Epithelial cell of proximal tubule (primary cell): Measurements from ENCODE around the gene PCDHGA4. TPM values are rescaled to one million over a fixed set of nuclear protein-coding genes. Genes with fewer than 3 reads are reported as not detected.

Source experiments
- DNase-seq: peaks from one replicate; pipeline ENCODE4 v3.0.0-alpha.2; 2011; ENCODE audit warnings: low read depth
- H3K4me3 ChIP-seq: 2 replicates; pipeline ENCODE4 v1.5.1; 2011; ENCODE audit warnings: low read depth, mild to moderate bottlenecking, low read length
- total RNA-seq: library from RNA; depleted of rRNA; stranded (reverse); fragments of >200 nt; gene quantifications from 2 replicates; pipeline ENCODE4 v1.2.3, GENCODE V29; 2015
- TF ChIP-seq, protein P1 (sequence below): conservative IDR thresholded peaks from 2 replicates; pipeline ENCODE4 v1.5.1; 2012; ENCODE audit warnings: low read depth, mild to moderate bottlenecking, low read length

The PCDHGA4 gene
- total RNA-seq, 1 donor from 2014 or later: 0.92 TPM

DNA sequence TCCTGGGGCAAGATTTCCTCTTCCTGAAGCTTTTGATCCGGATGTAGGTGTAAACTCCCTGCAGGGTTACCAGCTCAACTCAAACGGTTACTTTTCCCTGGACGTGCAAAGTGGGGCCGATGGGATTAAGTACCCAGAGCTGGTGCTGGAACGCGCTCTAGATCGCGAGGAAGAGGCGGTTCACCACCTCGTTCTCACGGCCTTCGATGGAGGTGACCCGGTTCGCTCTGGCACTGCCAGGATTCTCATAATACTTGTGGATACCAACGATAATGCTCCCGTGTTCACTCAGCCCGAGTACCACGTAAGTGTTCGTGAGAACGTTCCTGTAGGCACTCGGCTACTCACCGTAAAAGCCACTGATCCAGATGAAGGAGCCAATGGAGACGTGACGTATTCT lies 820 bp downstream of the PCDHGA4 start:
- no peak for DNase-seq
- no peak overlapping the region for H3K4me3 ChIP-seq
- TF ChIP-seq, protein P1, sequence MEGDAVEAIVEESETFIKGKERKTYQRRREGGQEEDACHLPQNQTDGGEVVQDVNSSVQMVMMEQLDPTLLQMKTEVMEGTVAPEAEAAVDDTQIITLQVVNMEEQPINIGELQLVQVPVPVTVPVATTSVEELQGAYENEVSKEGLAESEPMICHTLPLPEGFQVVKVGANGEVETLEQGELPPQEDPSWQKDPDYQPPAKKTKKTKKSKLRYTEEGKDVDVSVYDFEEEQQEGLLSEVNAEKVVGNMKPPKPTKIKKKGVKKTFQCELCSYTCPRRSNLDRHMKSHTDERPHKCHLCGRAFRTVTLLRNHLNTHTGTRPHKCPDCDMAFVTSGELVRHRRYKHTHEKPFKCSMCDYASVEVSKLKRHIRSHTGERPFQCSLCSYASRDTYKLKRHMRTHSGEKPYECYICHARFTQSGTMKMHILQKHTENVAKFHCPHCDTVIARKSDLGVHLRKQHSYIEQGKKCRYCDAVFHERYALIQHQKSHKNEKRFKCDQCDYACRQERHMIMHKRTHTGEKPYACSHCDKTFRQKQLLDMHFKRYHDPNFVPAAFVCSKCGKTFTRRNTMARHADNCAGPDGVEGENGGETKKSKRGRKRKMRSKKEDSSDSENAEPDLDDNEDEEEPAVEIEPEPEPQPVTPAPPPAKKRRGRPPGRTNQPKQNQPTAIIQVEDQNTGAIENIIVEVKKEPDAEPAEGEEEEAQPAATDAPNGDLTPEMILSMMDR: no peak

DNA sequence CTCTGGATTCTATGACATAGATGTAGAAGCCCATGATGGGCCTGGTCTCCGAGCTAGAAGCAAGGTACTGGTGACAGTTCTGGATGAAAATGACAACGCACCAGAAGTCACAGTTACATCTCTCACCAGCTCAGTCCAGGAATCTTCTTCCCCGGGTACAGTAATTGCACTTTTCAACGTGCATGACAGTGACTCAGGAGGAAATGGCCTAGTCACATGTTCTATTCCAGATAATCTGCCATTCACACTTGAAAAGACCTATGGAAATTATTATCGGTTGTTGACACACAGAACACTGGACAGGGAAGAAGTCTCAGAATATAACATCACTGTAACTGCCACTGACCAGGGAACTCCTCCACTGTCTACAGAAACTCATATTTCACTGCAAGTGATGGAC lies 1.3 kb downstream of the PCDHGA4 start:
- TF ChIP-seq, protein P1: no peak
- no peak for DNase-seq
- no peak overlapping the region for H3K4me3 ChIP-seq

DNA sequence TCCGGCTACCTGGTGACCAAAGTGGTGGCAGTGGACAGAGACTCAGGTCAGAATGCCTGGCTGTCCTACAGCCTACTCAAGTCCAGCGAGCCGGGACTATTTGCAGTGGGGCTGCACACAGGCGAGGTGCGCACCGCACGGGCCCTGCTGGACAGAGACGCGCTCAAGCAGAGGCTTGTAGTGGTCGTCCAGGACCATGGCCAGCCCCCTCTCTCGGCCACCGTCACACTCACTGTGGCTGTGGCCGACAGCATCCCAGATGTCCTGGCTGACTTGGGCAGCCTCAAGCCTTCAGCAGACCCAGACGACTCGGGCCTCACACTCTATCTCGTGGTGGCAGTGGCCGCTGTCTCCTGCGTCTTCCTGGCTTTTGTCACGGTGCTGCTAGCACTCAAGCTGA lies 2.1 kb downstream of the PCDHGA4 start:
- TF ChIP-seq, protein P1: no peak
- no peak for DNase-seq
- no peak overlapping the region for H3K4me3 ChIP-seq

DNA sequence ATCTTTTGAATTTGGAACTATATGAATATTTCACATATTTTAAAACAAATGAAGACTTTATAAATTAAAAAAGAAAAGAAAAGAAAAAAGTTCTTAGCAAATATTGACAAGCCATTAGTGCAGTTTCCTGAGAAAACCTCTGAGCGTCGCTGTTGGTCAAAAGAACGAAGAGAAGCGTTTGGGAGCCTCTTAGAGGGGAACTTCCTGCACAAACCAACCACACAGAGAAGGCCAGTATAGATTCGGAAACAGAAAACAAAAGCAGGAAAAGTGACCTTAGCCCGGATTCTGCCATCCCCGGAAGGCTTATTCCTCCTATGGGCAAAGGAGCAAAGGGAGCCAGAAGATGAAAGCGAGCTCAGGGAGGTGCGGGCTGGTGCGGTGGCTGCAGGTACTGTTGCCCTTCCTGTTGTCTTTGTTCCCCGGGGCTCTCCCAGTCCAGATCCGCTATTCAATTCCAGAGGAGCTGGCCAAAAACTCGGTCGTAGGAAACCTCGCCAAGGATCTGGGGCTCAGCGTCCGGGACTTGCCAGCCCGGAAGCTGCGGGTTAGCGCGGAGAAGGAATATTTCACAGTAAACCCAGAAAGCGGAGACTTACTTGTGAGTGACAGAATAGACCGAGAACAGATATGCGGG lies 5.1 kb downstream of the PCDHGA4 start, which contains the start of gene PCDHGB2:
Gene PCDHGB2, plus strand, starts transcription at position 205 of the 637 bp plus-strand sequence. Its CDS starts 142 bp downstream, at position 347.
- TF ChIP-seq, protein P1: peak; percentile 55
- peak within 1 kb of the TSS; percentile 47 for H3K4me3 ChIP-seq
- DNase-seq: no peak

DNA sequence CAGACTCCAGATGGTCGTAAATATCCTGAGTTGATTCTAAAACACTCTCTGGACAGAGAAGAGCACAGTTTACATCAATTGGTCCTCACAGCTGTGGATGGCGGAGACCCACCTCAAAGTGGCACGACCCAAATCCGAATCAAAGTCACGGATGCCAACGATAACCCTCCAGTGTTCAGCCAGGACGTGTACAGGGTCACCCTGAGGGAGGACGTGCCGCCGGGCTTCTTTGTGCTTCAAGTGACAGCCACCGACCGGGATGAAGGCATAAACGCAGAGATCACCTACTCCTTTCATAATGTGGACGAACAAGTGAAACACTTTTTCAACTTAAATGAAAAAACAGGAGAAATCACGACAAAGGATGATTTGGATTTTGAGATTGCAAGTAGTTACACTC lies 5.9 kb downstream of the PCDHGA4 start:
- TF ChIP-seq, protein P1: no peak
- no peak overlapping the region for H3K4me3 ChIP-seq
- DNase-seq: no peak

DNA sequence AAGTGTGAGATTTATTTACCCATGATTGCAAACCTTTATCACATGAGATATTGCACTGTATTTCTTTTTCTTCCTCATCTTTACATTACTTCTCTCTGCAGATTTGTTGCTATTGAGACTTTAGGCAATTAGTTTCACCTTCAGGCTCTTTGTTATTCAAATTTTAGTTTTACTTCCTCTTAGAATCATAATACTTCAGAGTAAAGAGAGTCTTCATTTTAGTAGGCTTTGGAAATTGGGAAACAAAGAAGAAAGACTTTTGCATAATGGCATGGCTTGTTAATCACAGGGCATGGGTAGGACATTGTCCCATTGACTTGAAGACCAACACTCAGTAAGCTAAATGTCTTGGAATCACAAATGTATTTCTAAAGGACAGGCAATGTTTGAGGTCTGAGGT lies 7.9 kb downstream of the PCDHGA4 start:
- H3K4me3 ChIP-seq: no peak overlapping the region
- DNase-seq: no peak
- TF ChIP-seq, protein P1: no peak
